ENCODE data around the gene LOXL4. TPM values are rescaled to one million over a fixed set of nuclear protein-coding genes. Genes with fewer than 3 reads are reported as not detected.

Gene LOXL4
- total RNA-seq, 2 experiments from 2014 or later, result not detected

GRCh38 chr10:98261436-98262277 is 6.3 kb downstream of the LOXL4 start:
- Histone ChIP-seq H3K27ac (ENCODE audit: low read depth, low read length, poor library complexity, severe bottlenecking) (no peak overlapping the region), H3K4me3 (ENCODE audit: low read depth, low read length, poor library complexity, severe bottlenecking) (no peak overlapping the region), H2AFZ (ENCODE audit: low read length) (no peak overlapping the region), H4K20me1 (ENCODE audit: insufficient read depth, low read length) (no peaks in the 10 kb centered on the region), H3K9me3 (ENCODE audit: low read length) (no peaks in the 10 kb centered on the region), H3K4me2 (ENCODE audit: low read length) (no peak overlapping the region), H3K9me2 (ENCODE audit: insufficient read depth, low read length) (no peaks in the 10 kb centered on the region), H3K79me2 (ENCODE audit: insufficient read depth, low read depth, low read length) (no peaks in the 10 kb centered on the region), H3K36me3 (ENCODE audit: insufficient read depth, low read length) (no peaks in the 10 kb centered on the region), H3K4me1 (ENCODE audit: insufficient read depth, low read length, poor library complexity, severe bottlenecking) (no peaks in the 10 kb centered on the region)
- DNase-seq (ENCODE audit: low spot score), result no peak
- TF ChIP-seq, protein P1, sequence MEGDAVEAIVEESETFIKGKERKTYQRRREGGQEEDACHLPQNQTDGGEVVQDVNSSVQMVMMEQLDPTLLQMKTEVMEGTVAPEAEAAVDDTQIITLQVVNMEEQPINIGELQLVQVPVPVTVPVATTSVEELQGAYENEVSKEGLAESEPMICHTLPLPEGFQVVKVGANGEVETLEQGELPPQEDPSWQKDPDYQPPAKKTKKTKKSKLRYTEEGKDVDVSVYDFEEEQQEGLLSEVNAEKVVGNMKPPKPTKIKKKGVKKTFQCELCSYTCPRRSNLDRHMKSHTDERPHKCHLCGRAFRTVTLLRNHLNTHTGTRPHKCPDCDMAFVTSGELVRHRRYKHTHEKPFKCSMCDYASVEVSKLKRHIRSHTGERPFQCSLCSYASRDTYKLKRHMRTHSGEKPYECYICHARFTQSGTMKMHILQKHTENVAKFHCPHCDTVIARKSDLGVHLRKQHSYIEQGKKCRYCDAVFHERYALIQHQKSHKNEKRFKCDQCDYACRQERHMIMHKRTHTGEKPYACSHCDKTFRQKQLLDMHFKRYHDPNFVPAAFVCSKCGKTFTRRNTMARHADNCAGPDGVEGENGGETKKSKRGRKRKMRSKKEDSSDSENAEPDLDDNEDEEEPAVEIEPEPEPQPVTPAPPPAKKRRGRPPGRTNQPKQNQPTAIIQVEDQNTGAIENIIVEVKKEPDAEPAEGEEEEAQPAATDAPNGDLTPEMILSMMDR (conservative IDR thresholded peaks at IDR 0.05; ENCODE audit: low read length), result no peak
- TF ChIP-seq EZH2phosphoT487 (IDR thresholded peaks at IDR 0.05; ENCODE audit: borderline replicate concordance, low read depth, low read length), result no peak
- intact Hi-C loops (cut with micrococcal nuclease; ENCODE audit: unreplicated experiment), result loop anchor here (5.0 kb wide), 1 partner anchor 131 kb away; no protein-coding TSS in a partner anchor
- no TSS peak for BruUV-seq (replicated peaks)
- ChIA-PET CTCF (ENCODE audit: unreplicated experiment) (no interaction called here), POLR2A (no interaction called here)

- BruUV-seq (replicated peaks), result no TSS peak
- POLR2A ChIA-PET, result no interaction called here
- intact Hi-C loops (cut with micrococcal nuclease; ENCODE audit: unreplicated experiment), result loop anchor here (5.0 kb wide), 1 partner anchor 132 kb away; no protein-coding TSS in a partner anchor
- Histone ChIP-seq H4K20me1 (ENCODE audit: insufficient read depth, low read length) (no peaks in the 10 kb centered on the region), H3K4me3 (ENCODE audit: low read depth, low read length, poor library complexity, severe bottlenecking) (no peak overlapping the region), H3K36me3 (ENCODE audit: insufficient read depth, low read length) (no peaks in the 10 kb centered on the region), H3K79me2 (ENCODE audit: insufficient read depth, low read depth, low read length) (no peaks in the 10 kb centered on the region), H3K9me3 (ENCODE audit: low read length) (no peaks in the 10 kb centered on the region), H2AFZ (ENCODE audit: low read length) (no peak overlapping the region), H3K4me1 (ENCODE audit: insufficient read depth, low read length, poor library complexity, severe bottlenecking) (no peaks in the 10 kb centered on the region), H3K27ac (ENCODE audit: low read depth, low read length, poor library complexity, severe bottlenecking) (no peak overlapping the region), H3K4me2 (ENCODE audit: low read length) (no peak overlapping the region), H3K9me2 (ENCODE audit: insufficient read depth, low read length) (no peaks in the 10 kb centered on the region)
- TF ChIP-seq, protein P1 (conservative IDR thresholded peaks at IDR 0.05; ENCODE audit: low read length), result no peak
- DNase-seq (ENCODE audit: low spot score), result no peak
- CTCF ChIA-PET (ENCODE audit: unreplicated experiment), result no interaction called here
Measured at GRCh38 chr10:98260752-98261151, 7.2 kb downstream of the LOXL4 start.

GRCh38 chr10:98260350-98260749 is 7.6 kb downstream of the LOXL4 start:
- Histone ChIP-seq H3K9me3 (ENCODE audit: low read length) (no peaks in the 10 kb centered on the region), H3K79me2 (ENCODE audit: insufficient read depth, low read depth, low read length) (no peaks in the 10 kb centered on the region), H3K9me2 (ENCODE audit: insufficient read depth, low read length) (no peaks in the 10 kb centered on the region), H2AFZ (ENCODE audit: low read length) (no peak overlapping the region), H3K4me1 (ENCODE audit: insufficient read depth, low read length, poor library complexity, severe bottlenecking) (no peaks in the 10 kb centered on the region), H3K27ac (ENCODE audit: low read depth, low read length, poor library complexity, severe bottlenecking) (no peak overlapping the region), H3K4me3 (ENCODE audit: low read depth, low read length, poor library complexity, severe bottlenecking) (no peak overlapping the region), H3K4me2 (ENCODE audit: low read length) (no peak overlapping the region), H4K20me1 (ENCODE audit: insufficient read depth, low read length) (no peaks in the 10 kb centered on the region), H3K36me3 (ENCODE audit: insufficient read depth, low read length) (peaks cover 2% of the 10 kb centered on the region; the same call in 1 of the 2 replicates)
- CTCF ChIA-PET (ENCODE audit: unreplicated experiment), result no interaction called here
- POLR2A ChIA-PET, result no interaction called here
- BruUV-seq (replicated peaks), result no TSS peak
- DNase-seq (ENCODE audit: low spot score), result no peak
- TF ChIP-seq, protein P1 (conservative IDR thresholded peaks at IDR 0.05; ENCODE audit: low read length), result no peak
- no peak for TF ChIP-seq EZH2phosphoT487 (IDR thresholded peaks at IDR 0.05; ENCODE audit: borderline replicate concordance, low read depth, low read length)
- intact Hi-C loops (cut with micrococcal nuclease; ENCODE audit: unreplicated experiment), result loop anchor here (5.0 kb wide), 1 partner anchor 132 kb away; no protein-coding TSS in a partner anchor

Data from OCI-LY7 (cell line).